Kidney epithelial cell (primary cell): ENCODE results near the gene ADSS2. TPM values are rescaled to one million over a fixed set of nuclear protein-coding genes. Genes with fewer than 3 reads are reported as not detected.

Source experiments
- DNase-seq: peaks from one replicate; pipeline ENCODE4 v3.0.0-alpha.2; 2010; ENCODE audit warnings: low read depth
- H3K27me3 ChIP-seq: 2 replicates; pipeline ENCODE4 v1.6.0; 2011; ENCODE audit warnings: low read length; ENCODE audit not compliant: control insufficient read depth, insufficient read depth
- H3K36me3 ChIP-seq: 2 replicates; pipeline ENCODE4 v1.5.1; 2011; ENCODE audit warnings: low read length; ENCODE audit not compliant: control insufficient read depth, insufficient read depth
- H3K4me3 ChIP-seq: 2 replicates; pipeline ENCODE4 v1.5.1; 2011; ENCODE audit warnings: low read depth, mild to moderate bottlenecking, control low read depth, low read length
- CTCF ChIP-seq: IDR thresholded peaks from 2 replicates; pipeline ENCODE4 v1.5.1; 2011; ENCODE audit warnings: mild to moderate bottlenecking, moderate library complexity, low read length, control low read depth, inconsistent platforms; ENCODE audit not compliant: insufficient read depth, poor library complexity, severe bottlenecking
- total RNA-seq: library from RNA; depleted of rRNA; stranded (reverse); fragments of >200 nt; gene quantifications from 2 replicates; pipeline ENCODE4 v1.2.3, GENCODE V29; 2015

The ADSS2 gene
- total RNA-seq, 1 donor from 2014 or later: 42.4 TPM

- H3K36me3 ChIP-seq: peaks cover 1% of the 10 kb centered on the region
- DNase-seq: no peak
- TF ChIP-seq CTCF: no peak
- H3K4me3 ChIP-seq: no peak overlapping the region
- H3K27me3 ChIP-seq: no peaks in the 10 kb centered on the region
These were observed 37.2 kb downstream of the ADSS2 start for GRCh38 chr1:244414543-244414942.

GRCh38 chr1:244413736-244414135 lies 38.0 kb downstream of the ADSS2 start:
- no peaks in the 10 kb centered on the region for H3K27me3 ChIP-seq
- peaks cover 1% of the 10 kb centered on the region for H3K36me3 ChIP-seq
- no peak for TF ChIP-seq CTCF
- no peak for DNase-seq
- H3K4me3 ChIP-seq: no peak overlapping the region

- no peak overlapping the region for H3K4me3 ChIP-seq
- H3K36me3 ChIP-seq: peaks cover under 1% of the 10 kb centered on the region
- TF ChIP-seq CTCF: no peak
- DNase-seq: no peak
- no peaks in the 10 kb centered on the region for H3K27me3 ChIP-seq
These were observed 39.5 kb downstream of the ADSS2 start for GRCh38 chr1:244412176-244412575.

- no peak for DNase-seq
- TF ChIP-seq CTCF: no peak
- Histone ChIP-seq H3K36me3 (no peaks in the 10 kb centered on the region), H3K27me3 (no peaks in the 10 kb centered on the region), H3K4me3 (no peak overlapping the region)
These were observed 42.0 kb downstream of the ADSS2 start for GRCh38 chr1:244409701-244410100.

GRCh38 chr1:244406337-244406736 lies 45.4 kb downstream of the ADSS2 start:
- no peak for DNase-seq
- Histone ChIP-seq H3K27me3 (no peaks in the 10 kb centered on the region), H3K4me3 (no peak overlapping the region), H3K36me3 (no peaks in the 10 kb centered on the region)
- no peak for TF ChIP-seq CTCF

GRCh38 chr1:244405856-244406255 lies 45.9 kb downstream of the ADSS2 start:
- TF ChIP-seq CTCF: no peak
- no peaks in the 10 kb centered on the region for H3K36me3 ChIP-seq

More at GRCh38 chr1:244405856-244406255, 45.9 kb downstream of the ADSS2 start:
- no peaks in the 10 kb centered on the region for H3K27me3 ChIP-seq
- no peak overlapping the region for H3K4me3 ChIP-seq
- DNase-seq: no peak
